GM18498 (cell line): Measurements from ENCODE around the gene SHC4.

Source experiments
- ATAC-seq: cut with Tn5 transposase; IDR thresholded peaks from one replicate; pipeline ENCODE4 v1.9.1; 2021; ENCODE audit warnings: mild to moderate bottlenecking, moderate library complexity; ENCODE audit not compliant: unreplicated experiment

Gene SHC4

DNA sequence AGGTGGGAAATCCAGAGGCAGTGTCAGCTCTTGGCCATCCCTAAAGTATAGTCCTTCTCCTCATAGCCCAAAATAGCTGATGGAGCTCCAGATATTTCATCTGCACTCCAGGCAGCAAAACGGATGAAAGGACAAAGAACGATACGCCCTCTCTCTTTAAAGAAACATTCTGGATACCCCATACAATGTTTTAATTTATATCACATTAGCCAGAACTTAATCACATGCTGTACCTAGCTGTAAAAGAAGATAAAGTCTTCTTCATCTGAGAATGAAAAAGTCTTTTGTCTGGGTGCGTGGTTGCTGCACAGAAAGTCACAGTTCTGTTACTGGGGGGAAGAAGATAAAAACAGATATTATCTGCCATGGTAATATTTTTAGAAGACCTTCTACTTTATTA, 4.3 kb upstream of the SHC4 start:
- no peak for ATAC-seq

DNA sequence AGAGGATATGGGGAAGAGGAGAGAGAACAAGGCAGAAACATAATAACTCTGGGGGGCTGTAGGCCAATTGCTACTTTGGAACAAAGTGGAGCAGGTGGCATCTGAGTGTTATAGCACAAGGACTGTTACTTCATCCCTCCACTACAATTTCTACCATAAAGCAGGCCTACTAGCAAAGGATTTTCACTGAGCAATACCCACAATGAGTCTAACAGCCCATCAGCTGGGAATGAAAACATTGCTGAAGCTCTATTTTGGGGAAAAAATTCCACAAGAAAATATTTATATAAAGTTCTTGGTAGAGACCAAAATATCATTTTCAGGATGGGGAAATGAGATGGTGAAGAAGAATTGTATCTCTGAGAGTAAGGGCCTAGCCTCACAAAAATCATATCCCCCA, 3.6 kb upstream of the SHC4 start:
- ATAC-seq = no peak

DNA sequence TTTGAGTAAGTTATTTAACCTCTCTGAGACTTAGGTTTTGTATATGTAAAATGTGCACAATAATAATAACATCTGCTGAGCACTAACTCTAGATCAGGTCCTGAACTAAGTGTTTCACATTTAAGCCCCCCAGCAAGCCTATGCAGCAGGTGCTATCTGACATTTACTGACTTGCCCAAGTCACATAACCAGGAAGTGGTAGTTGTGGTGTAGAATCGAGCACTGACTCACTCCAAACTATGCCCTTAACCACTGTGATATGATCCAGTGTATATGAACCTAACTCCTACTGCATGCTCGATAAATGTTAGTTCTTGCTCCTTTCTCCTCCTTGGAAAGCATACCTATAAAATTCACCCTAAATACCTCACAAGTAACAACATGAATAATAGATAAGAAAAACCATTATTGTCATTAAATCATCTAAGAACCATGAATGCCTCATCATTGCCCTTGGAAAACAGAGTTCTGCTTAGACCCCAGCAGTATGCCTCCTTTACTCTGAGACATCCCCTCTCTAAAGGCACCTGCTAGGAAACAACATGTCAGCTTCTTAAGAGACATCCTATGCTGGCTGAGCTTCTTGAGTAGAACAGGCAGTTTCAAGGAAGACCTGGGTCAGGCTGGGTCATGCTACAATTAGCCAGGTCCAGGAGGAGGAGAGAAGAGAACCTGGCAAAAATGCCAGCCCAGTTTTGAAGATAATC, 3.0 kb upstream of the SHC4 start:
- ATAC-seq = peak; percentile 77

DNA sequence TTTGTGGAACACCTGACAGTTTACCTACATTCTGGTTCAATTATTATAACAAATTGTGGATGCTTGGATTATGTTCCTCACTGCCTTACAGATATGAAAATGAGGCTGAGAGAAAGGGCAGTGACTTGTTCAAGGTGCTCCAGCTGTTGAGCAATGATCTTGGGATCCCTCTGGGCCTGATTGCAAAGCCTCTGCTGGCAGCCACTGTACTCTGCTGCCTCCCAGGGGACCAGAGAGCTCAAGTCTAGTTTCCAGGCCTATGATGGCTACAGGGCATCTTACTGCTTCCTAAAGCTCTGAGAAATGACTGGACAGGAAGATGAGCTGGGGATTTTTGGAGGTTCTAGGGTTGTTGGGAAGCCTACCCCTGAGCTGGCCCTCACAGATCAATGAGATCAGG, 2.3 kb upstream of the SHC4 start:
- peak; percentile 60 for ATAC-seq

DNA sequence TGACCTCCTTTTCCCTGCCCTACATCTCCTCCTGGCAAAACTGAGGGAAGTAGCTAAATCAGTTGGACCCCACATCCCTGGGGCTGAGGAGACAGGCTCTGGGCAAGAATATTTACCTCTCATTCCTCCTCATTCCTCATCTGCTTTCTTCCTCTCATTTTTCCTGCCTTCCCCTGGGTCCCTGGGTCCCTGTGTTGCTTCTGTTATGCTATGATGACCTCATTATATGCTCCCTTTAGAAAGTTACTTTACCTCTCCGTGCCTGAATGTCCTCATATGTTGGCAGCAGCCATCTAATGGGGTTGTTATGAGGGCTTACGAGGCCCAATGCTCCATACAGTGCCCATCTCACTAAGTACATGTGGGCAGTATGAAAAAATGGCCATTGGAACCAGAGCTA, 1.2 kb upstream of the SHC4 start:
- ATAC-seq = no peak

DNA sequence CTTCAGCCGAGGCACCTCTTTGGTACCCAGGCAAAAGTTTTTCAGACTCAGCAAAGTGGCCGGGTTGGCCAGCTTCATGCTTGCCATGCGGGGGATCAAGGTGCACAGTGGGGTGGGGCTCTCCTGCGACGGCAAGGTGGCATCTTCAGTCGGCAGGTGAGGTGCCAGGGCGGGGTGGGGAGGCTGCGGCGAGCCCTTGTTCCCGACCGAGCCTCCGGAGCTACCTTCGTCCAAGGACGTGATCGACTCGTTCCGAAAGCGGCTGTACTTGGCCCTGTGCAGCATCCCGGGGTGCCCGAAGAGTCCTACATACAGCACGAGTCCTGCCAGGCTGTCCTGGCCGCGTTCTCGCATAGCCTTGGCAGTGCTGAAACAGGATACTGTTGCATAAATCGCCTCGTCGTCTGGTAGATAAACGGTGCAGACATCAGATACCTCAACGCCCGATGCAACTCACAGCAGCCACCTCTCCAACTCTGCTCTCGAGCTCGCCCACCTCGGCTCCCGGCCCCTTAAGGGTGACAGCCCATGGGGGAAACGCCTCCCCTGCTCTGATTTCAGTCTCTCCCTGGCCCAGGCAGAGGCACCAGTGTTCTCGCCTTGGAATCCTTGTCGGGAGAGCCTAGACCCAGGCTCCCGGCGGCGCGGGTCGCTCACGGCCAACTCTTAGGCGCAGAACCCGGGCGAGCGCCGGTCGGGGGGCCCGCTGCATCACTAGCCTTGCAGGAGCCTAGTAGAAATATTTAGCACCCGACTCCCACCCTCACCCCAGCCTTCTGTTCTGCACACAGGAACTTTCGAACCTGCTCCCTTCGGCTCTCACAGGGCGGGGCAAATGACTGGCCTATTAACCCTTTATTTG, 826 bp downstream of the SHC4 start:
- no peak for ATAC-seq

DNA sequence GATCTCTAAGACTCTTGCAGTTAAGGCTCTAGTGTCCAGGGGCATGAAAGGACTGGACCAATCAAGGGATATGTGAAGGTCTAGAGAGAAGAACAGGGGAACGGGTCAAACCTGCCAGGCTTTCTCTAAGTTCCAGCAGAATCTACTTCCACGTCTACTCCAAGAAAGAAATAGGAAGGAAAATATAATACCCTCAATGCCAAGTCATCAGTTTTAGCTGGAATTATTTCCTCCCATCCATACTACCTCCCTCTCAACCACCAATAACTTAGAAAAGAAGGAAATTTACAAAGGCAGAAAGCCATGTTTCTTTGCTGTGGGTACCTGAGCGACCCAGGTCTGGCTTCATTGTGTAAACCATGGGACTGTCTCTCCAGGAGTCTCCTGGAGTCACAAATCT, 7.8 kb downstream of the SHC4 start:
- no peak for ATAC-seq

DNA sequence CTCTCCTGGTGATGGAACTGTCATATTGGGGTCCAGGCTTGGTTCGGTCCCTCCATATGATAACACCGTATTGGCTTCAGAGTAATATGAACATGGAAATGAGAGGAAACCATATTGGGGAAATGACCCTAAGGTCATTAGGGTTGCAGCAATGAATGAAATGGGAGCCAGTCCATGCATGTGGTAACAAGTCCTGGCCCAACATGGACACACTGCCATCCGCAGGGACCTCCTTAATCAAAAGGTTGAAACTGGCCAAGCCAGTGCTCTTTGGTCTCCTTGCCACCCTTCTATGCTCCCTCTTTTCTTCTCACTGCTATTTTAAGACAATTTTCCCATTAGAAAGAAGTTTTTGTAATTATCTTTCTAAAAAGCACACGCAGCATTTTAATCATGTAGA, 8.3 kb downstream of the SHC4 start:
- ATAC-seq = no peak

DNA sequence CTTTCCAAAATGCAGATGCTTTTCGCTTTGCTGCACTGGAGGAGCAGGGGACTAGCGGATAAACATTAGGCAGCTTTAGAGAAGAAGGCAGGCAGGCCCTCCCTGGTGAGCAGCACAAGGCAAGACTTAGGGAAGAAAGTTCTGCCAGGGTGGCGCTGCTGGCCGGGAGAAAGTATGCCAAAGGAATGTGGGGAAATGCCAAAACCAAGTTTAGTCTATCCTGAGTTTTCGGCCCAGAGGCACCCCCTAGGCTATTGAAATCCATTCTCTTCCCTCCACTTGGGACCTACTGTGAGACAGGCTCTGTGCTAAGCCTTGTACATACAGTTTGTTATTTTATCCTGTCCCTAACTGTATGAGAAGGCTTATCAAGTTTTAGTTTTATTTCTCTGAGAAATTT, 9.2 kb downstream of the SHC4 start:
- no peak for ATAC-seq

DNA sequence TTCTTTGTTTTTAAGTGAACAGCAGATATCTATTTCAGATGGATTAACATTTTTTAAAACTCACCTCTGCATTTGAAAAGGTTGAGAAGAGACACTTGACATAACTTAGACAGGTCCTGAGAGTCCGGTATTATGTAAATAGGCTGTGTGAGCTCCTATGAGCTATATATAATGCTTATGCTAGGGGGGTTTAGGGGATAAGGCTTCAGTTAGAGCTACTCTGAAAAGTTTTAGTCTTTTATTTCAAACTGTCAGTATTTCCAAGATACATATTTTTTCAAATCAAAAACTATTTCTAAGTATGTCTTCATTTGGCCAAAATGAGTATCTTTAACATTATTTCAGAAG, 16.9 kb downstream of the SHC4 start:
- ATAC-seq = no peak

DNA sequence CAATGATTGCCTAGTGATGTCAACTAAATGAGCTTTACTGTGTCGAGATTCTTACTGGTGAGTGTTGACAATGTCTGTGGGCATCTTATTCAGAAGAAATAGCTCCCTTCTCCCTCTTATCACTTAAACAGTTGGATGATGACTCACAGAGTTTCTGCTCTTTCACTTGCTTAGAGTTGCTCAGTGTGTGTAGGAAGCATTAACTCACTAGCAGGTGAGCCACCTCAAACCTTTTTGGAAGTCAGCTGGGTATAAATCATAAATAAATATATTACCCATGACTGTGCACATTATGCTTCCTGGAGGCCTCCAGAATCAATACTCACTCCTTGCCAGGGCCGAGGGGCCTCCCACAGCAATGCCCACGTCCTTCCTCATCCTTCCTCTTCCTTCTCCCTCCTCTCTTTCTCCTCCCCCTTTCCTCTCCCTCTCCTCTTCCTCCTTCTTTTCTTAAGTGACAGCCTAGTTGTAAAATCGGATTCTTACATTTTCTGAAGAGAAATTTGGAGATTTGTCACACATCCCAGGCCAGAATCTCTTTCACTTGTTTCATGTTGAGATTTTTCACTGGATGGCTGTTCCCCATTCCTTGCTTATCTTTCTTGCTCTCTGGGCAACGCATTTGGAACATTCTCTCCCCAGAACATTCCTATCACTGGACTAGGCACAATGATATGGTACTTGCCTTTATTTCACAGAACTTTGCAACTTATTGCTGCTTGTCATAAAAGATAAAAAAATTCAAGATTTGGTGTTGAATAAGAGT, 17.5 kb downstream of the SHC4 start:
- ATAC-seq = no peak

DNA sequence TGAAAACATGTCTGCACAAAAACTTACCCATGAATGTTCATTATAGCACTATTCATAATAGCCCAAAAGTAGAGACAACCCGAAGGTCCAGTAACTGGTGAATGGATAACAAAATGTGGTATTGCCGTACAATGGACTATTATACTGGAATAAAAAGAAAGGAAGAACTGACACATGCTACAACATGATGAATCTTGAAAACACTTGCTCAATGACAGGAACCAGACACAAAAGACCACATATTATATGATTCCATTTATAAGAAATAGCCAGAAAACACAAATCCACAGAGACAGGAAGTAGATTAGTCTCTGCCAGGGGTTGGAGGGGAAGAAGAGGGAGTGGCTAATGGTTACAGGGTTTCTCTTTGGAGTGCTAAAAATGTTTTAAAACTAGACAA, 18.3 kb downstream of the SHC4 start:
- no peak for ATAC-seq

DNA sequence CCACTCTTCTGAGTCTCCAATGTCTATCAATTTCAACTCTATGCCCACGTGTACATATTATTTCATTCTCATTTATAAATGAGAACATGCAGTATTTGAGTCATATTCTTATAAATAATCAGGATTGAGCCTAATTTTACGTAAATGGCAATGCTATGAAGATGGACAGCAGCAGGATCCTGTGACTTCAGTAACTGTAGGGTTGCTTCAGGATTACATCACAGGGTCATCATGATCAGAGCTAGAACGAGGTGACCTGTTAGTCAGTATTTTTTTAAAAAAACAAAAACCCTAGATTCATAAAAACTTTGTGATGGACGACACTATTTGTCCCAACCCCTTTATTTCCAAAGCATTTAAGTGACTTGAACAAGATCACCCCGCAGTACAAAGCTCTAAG, 21.8 kb downstream of the SHC4 start:
- ATAC-seq = no peak

DNA sequence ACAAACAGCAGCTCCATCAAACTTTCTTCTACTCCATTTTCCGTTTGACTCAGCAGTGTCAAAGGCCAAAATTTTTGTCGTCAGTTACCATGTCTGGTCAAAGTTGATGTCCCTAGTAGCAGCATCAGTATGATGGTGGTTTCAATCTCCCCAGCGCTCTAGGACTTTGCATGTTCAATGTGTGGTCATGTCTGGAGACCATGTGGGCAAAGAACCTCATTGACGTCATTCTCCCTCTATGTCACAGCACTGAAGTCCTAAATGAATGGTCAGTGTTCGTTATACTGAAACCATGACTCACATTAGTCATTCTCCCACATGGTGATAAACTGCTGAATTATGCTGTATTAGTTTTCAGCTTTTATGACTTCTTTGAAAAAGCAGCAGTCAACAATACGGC, 23.2 kb downstream of the SHC4 start:
- peak; percentile 93 for ATAC-seq

DNA sequence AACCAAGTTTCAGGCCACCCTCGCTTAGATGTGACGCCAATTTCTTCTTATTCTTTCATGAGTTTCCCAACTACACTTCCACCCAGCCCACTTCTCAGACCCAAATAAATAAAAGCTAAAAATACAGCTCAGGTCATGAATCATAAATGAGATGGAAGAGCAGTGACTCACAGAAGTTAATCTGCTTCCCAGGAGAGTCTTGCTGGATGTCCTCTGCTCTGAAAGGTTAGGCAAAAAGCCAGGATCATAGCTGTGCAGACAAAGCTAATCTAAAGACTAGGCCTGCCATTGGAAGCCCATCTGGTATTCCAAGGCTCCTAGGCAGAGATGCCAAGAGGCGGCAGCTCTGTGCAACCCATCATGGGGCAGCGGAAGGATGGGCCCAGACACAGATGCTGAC, 24.1 kb downstream of the SHC4 start:
- ATAC-seq = no peak

DNA sequence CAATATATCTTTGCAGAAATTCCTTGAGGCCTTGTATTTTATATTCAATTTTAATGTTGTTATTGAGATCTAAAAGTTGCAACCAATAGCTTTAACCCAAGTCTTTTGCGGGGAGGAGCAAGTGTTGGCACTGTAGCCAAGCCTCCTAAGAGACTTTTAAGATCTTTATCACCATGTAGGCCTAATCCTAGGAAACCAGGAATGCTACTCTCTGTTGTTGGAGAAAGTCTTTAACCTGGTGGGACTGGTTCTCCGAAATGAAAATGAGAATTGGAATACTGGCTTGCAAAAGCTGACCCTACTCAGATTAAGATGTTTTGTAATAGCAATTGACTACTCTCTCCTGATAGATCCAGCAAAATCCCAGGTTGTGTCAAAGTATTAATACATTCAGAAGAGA, 25.8 kb downstream of the SHC4 start:
- no peak for ATAC-seq

DNA sequence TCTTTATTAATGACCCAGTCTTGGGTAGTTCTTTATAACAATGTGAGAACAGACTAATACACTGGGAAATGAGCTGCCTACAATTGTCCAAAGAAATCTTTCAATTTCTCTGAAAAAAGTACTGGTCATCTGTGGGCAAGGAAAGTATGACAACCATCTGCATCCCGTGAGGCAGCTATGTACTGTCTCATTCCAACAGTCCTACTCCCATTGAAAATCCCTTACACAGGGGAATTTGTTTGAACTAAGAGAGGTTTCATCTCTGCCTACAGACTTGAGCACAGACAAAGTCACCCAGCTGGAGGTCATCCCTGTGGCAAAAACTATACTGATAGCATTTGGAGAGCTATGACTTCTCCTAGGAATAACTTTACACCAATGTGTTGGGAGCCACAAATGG, 27.1 kb downstream of the SHC4 start:
- ATAC-seq = no peak

DNA sequence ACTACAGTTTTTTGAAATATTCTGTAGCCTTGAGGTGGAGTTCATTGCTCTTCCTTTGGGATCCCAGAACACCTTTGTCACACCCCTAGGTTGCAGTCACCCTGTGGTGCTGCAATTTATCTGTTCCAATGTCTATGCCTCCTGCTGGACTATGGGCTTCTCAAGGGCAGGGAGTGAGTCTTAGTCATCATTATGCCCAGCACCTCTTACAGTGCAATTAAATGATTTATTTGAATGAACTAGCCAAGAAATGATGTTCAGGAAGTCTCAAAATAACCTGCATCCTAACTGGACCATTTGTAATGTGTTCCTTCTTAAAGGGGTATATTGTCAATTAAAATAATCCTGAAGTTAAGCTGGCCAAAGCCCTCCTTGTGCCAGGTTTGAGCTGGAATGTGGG, 28.5 kb downstream of the SHC4 start:
- no peak for ATAC-seq

DNA sequence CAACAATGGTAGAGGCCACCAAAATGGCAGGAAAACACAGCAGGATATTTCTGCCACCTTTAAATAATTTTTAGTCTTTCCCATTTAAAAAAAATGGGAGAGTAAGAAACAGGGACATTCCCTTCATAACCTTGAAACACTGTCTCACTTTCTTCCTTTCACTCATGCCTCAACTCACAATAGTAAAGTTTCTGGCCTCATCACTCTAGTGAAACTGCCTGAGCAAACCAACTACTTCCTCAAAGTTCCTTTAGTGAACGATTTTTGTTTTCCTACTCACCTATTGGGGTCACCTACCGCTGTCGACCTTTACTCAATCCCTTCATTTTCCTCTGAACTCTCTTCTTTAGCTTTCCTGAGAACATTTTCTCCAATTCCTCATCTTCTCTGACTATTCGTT, 33.0 kb downstream of the SHC4 start:
- no peak for ATAC-seq

DNA sequence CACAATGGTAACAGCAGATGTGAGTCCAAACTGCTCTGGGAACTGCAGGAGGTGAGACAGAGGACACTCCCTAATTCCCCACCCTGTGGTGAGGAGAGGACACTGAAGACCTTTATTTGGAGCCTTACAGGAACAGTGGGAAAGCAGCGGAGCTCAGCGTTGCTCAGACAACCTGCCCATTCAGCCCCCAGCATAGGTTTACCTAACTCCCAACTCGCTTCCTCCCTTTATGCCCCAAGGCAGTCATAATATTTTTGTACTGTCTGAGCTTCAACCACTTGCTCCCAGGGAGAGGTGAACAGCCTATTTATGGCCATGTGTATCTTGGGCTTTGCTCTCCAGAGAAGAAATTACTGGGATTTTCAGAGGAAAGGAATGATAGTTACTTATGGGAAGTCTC, 34.1 kb downstream of the SHC4 start:
- ATAC-seq = no peak

DNA sequence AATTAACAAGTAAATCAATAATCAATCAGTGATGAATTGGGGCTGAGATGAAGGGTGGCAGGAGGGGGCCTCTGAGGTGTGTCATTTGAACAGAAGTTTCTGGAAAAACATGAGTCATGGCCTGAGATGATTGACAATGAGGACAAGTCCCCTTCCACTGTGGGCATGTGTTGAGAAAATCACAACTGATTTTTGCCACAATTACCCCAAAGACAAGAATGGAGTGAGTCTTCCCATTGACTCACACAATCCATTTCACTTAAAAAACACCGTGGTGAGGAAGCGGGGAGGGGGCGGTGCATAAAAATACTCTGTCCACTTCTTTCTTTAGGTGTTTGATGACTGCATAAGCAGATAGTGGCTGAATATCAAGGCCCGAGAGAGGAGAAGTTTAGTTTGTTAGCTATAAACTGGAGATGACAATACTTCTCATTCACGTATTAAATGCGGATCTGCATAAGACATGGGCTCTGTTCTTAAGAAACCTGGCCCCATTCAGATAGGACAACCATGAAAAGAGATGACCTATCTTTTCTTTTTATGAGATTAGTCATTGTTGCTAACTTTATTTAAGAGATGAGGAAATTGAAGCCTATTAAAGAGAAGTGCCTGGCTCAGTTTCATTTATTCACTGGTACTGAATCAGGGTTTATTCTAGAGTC, 34.7 kb downstream of the SHC4 start:
- ATAC-seq = no peak
